Measurements from ENCODE around the gene MEGF6. TPM values are rescaled to one million over a fixed set of nuclear protein-coding genes. Genes with fewer than 3 reads are reported as not detected.

MEGF6 gene
- total RNA-seq, 2 experiments from 2014 or later: 1.7 to 2.5 TPM

- H3K27ac Mint-ChIP-seq: no peak overlapping the region
- H3K4me3 Mint-ChIP-seq: no peak overlapping the region
- no peak for DNase-seq
- H3K4me1 Mint-ChIP-seq: no peaks in the 10 kb centered on the region
- H3K9me3 Mint-ChIP-seq: no peaks in the 10 kb centered on the region
- H3K27me3 Mint-ChIP-seq: no peaks in the 10 kb centered on the region
- peaks cover 3% of the 10 kb centered on the region for H3K36me3 Mint-ChIP-seq
Observed at GRCh38 chr1:3509721-3510120, 101.6 kb downstream of the MEGF6 start.

- Mint-ChIP-seq H3K9me3 (no peaks in the 10 kb centered on the region), H3K36me3 (peaks cover 3% of the 10 kb centered on the region), H3K27me3 (no peaks in the 10 kb centered on the region), H3K4me1 (no peaks in the 10 kb centered on the region), H3K27ac (no peak overlapping the region), H3K4me3 (no peak overlapping the region)
- no peak for DNase-seq
Observed at GRCh38 chr1:3508757-3509415, 102.4 kb downstream of the MEGF6 start.

- Mint-ChIP-seq H3K4me1 (no peaks in the 10 kb centered on the region), H3K27ac (no peak overlapping the region), H3K36me3 (peaks cover 3% of the 10 kb centered on the region), H3K27me3 (no peaks in the 10 kb centered on the region), H3K4me3 (no peak overlapping the region), H3K9me3 (no peaks in the 10 kb centered on the region)
- DNase-seq: no peak
Observed at GRCh38 chr1:3507636-3508275, 103.6 kb downstream of the MEGF6 start.

- DNase-seq: no peak
Observed at GRCh38 chr1:3506943-3507342, 104.4 kb downstream of the MEGF6 start.

GRCh38 chr1:3506041-3506440 is 105.3 kb downstream of the MEGF6 start:
- H3K27ac Mint-ChIP-seq: no peak overlapping the region
- DNase-seq: no peak
- no peaks in the 10 kb centered on the region for H3K9me3 Mint-ChIP-seq
- no peaks in the 10 kb centered on the region for H3K36me3 Mint-ChIP-seq
- H3K4me1 Mint-ChIP-seq: no peaks in the 10 kb centered on the region
- H3K4me3 Mint-ChIP-seq: no peak overlapping the region
- H3K27me3 Mint-ChIP-seq: no peaks in the 10 kb centered on the region

More at GRCh38 chr1:3506943-3507342, 104.4 kb downstream of the MEGF6 start:
- H3K27me3 Mint-ChIP-seq: no peaks in the 10 kb centered on the region
- no peaks in the 10 kb centered on the region for H3K36me3 Mint-ChIP-seq
- H3K9me3 Mint-ChIP-seq: no peaks in the 10 kb centered on the region
- no peak overlapping the region for H3K4me3 Mint-ChIP-seq
- H3K4me1 Mint-ChIP-seq: no peaks in the 10 kb centered on the region
- H3K27ac Mint-ChIP-seq: no peak overlapping the region

- Mint-ChIP-seq H3K4me1 (no peaks in the 10 kb centered on the region), H3K36me3 (no peaks in the 10 kb centered on the region), H3K27ac (no peak overlapping the region), H3K27me3 (no peaks in the 10 kb centered on the region), H3K9me3 (no peaks in the 10 kb centered on the region), H3K4me3 (no peak overlapping the region)
- DNase-seq: no peak
Observed at GRCh38 chr1:3505161-3505560, 106.1 kb downstream of the MEGF6 start.

GRCh38 chr1:3504822-3505153 is 106.5 kb downstream of the MEGF6 start:
- no peaks in the 10 kb centered on the region for H3K36me3 Mint-ChIP-seq
- H3K4me3 Mint-ChIP-seq: no peak overlapping the region
- H3K9me3 Mint-ChIP-seq: no peaks in the 10 kb centered on the region
- H3K27ac Mint-ChIP-seq: no peak overlapping the region
- no peak for DNase-seq
- no peaks in the 10 kb centered on the region for H3K27me3 Mint-ChIP-seq
- no peaks in the 10 kb centered on the region for H3K4me1 Mint-ChIP-seq

- H3K4me3 Mint-ChIP-seq: no peak overlapping the region
- DNase-seq: no peak
- H3K4me1 Mint-ChIP-seq: no peaks in the 10 kb centered on the region
- no peaks in the 10 kb centered on the region for H3K36me3 Mint-ChIP-seq
- no peak overlapping the region for H3K27ac Mint-ChIP-seq
- H3K27me3 Mint-ChIP-seq: no peaks in the 10 kb centered on the region
- H3K9me3 Mint-ChIP-seq: no peaks in the 10 kb centered on the region
Observed at GRCh38 chr1:3504151-3504821, 107.0 kb downstream of the MEGF6 start.

- Mint-ChIP-seq H3K9me3 (no peaks in the 10 kb centered on the region), H3K36me3 (no peaks in the 10 kb centered on the region), H3K27ac (no peak overlapping the region), H3K4me1 (no peaks in the 10 kb centered on the region), H3K4me3 (no peak overlapping the region), H3K27me3 (no peaks in the 10 kb centered on the region)
- DNase-seq: no peak
Observed at GRCh38 chr1:3503525-3503886, 107.8 kb downstream of the MEGF6 start.

GRCh38 chr1:3502641-3503524 is 108.4 kb downstream of the MEGF6 start:
- Mint-ChIP-seq H3K27ac (no peak overlapping the region), H3K4me1 (no peaks in the 10 kb centered on the region), H3K36me3 (no peaks in the 10 kb centered on the region), H3K9me3 (no peaks in the 10 kb centered on the region), H3K27me3 (no peaks in the 10 kb centered on the region), H3K4me3 (no peak overlapping the region)
- DNase-seq: no peak

GRCh38 chr1:3501856-3502640 is 109.3 kb downstream of the MEGF6 start:
- no peak for DNase-seq
- Mint-ChIP-seq H3K4me3 (no peak overlapping the region), H3K4me1 (no peaks in the 10 kb centered on the region), H3K9me3 (no peaks in the 10 kb centered on the region), H3K27me3 (no peaks in the 10 kb centered on the region), H3K27ac (no peak overlapping the region), H3K36me3 (no peaks in the 10 kb centered on the region)

GRCh38 chr1:3501437-3501836 is 109.9 kb downstream of the MEGF6 start:
- Mint-ChIP-seq H3K27me3 (no peaks in the 10 kb centered on the region), H3K9me3 (no peaks in the 10 kb centered on the region), H3K27ac (no peak overlapping the region), H3K36me3 (no peaks in the 10 kb centered on the region), H3K4me1 (no peaks in the 10 kb centered on the region), H3K4me3 (no peak overlapping the region)
- DNase-seq: no peak

- no peak overlapping the region for H3K4me3 Mint-ChIP-seq
- H3K4me1 Mint-ChIP-seq: no peaks in the 10 kb centered on the region
Observed at GRCh38 chr1:3500265-3500835, 111.0 kb downstream of the MEGF6 start.

GRCh38 chr1:3499611-3500010 is 111.7 kb downstream of the MEGF6 start:
- Mint-ChIP-seq H3K4me3 (no peak overlapping the region), H3K36me3 (no peaks in the 10 kb centered on the region), H3K27me3 (no peaks in the 10 kb centered on the region), H3K9me3 (no peaks in the 10 kb centered on the region), H3K4me1 (no peaks in the 10 kb centered on the region), H3K27ac (no peak overlapping the region)
- DNase-seq: no peak

More at GRCh38 chr1:3500265-3500835, 111.0 kb downstream of the MEGF6 start:
- no peak for DNase-seq
- H3K27ac Mint-ChIP-seq: no peak overlapping the region
- H3K9me3 Mint-ChIP-seq: no peaks in the 10 kb centered on the region
- no peaks in the 10 kb centered on the region for H3K27me3 Mint-ChIP-seq
- H3K36me3 Mint-ChIP-seq: no peaks in the 10 kb centered on the region

Measured in activated naive CD8-positive, alpha-beta T cell treated with anti-CD3 and anti-CD28 coated beads for 36 hours (primary cell).